HG02798 (cell line): Measurements from ENCODE around the gene RTF2.
"Not testable (repeated sequence)": the region's sequence is repeated elsewhere in the genome, so short reads cannot be mapped to it uniquely, and the experiment has no call there.

ENCODE experiments used
- ATAC-seq: cut with Tn5 transposase; IDR thresholded peaks from one replicate; pipeline ENCODE4 v1.9.1; 2021; ENCODE audit warnings: mild to moderate bottlenecking; ENCODE audit not compliant: unreplicated experiment, poor library complexity

RTF2 gene

DNA sequence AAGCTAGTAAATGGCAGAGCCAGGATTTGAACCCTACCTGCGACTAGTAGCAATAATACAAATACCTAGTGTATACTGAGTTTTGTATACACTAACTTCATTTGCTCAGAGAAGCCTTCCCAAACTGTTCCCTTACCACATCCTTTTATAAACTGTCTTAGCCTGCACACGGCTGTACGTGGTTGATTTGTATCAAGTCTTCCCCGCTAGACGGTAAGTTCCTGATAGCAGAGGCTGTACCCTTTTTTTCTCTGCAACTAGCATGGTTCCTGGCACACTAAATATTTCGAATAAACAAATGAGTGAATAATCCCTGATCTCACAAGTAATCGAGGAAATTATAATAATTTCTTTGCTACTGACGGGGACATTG is 636 bp downstream of the RTF2 start:
- no peak for ATAC-seq

DNA sequence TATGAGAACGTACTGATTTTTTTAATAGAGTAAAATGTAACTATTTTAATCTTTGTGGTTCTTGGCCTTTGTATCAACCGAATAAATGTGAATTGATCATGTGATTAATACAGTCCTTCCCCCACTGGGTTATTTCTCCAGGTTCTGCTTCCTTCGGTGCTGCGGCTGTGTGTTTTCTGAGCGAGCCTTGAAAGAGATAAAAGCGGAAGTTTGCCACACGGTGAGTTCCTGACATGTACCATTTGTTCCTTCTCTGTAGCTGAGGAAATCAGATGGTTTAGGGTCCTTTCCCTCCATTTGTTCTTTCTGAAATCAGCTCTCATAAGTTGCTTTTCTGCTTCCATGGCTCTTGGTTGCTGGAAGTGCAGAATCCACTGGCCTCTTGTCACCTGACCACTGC is 15.5 kb downstream of the RTF2 start:
- ATAC-seq, result no peak

GRCh38 chr20:56487216-56487615 is 18.8 kb downstream of the RTF2 start:
- no peak for ATAC-seq

DNA sequence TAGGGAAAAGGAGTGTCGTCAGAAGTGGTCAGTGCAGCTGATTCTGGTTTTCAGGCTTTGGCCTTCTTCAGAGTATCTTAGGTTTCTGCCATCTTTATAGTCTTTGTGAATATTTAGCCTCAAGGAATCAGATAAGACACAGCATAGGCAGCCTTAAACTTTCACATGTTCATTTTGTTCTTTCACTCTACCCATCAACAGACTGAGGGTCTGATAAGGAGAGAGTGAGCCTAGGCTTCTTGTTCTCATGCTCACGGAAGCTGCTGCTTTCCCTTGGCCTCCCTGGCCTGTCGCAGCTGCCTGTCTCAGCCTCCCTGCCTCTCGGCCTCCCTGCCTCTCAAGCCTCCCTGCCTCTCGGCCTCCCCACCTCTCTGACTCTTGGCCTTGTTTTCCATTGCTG is 20.1 kb downstream of the RTF2 start:
- no peak for ATAC-seq

- ATAC-seq, result no peak
Observed at GRCh38 chr20:56501116-56501515, 32.7 kb downstream of the RTF2 start.

DNA sequence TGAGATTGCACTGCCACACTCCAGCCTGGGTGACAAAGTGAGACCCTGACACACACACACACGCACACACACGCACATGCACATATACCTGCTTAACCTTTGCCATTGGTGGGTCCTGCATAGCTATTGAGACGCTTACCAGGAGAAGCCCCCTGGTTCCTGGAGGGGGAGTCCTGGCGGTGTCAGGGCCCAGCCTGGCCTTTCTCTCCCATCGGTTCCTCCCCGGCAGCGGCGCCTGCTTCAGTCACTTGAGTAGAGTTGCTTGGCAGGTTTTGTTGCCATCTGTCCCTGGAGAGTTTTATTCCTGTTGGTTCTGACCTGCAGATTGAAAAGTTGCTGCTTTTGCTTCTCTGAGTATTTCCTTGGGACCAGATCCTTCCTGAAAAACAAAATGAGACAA is 35.5 kb downstream of the RTF2 start:
- ATAC-seq, result no peak

DNA sequence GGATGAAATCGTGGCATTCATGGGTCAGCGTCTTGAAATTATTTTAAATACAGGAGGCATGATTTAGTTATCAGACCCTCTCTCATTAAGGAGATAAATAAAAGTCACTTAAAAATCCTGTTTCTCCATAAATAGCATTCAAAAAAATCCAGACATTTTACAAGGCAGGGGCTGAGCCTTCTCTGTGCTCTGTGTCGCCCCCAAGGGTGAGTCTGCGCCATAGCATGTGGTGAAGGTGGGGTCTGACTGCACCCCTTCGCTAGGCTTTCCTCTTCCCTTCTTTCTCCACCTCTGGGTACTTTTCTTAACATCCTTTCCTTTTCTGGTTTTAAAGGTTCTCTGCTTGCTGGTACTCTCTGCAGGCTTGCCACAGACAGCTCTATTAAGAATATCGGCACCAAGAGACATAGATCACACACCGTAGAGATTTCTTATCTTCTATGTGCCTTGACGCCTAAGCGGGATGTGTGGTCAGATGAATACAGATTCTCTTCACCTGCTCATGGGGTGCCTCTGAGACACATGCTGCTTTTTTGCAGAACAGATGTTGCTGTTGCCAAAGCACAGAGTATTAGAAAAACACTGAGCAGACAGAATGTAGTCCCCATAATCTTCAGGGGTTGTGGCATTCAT is 36.1 kb downstream of the RTF2 start:
- ATAC-seq, result no peak

DNA sequence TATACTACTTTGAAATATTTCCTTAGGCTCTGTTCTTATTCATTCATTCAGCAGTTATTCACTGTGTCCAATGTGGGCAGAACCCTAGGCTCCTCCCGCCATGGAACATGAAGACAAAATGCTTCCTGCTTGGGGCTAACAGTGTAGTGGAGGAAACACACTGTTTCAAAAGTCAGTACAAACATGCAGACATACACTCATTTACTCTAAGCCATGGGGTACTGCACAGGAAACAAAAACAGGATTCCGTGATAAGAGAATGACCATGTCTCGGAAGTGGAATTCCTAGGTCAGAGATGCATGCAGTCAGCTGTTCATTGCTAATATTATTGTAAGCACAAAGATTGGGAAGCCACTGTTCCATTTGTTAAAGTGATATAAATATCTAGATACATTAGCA is 37.7 kb downstream of the RTF2 start:
- ATAC-seq, result no peak

DNA sequence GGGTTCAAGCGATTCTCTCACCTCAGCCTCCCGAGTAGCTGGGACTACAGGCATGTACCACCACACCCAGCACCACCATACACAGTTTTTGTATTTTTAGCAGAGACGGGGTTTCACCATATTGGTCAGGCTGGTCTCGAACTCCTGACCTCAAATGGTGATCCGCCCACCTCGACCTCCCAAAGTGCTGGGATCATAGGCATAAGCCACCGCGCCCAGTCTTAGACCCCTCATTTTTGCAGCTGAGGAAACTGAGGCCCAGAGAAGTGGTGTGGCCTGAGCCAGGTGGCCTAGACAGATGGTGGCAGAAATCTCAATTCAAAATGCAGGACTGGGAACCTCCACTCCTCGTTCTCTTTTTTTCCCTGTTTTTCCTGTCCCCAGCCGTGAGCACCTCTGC is 43.5 kb downstream of the RTF2 start:
- no peak for ATAC-seq

DNA sequence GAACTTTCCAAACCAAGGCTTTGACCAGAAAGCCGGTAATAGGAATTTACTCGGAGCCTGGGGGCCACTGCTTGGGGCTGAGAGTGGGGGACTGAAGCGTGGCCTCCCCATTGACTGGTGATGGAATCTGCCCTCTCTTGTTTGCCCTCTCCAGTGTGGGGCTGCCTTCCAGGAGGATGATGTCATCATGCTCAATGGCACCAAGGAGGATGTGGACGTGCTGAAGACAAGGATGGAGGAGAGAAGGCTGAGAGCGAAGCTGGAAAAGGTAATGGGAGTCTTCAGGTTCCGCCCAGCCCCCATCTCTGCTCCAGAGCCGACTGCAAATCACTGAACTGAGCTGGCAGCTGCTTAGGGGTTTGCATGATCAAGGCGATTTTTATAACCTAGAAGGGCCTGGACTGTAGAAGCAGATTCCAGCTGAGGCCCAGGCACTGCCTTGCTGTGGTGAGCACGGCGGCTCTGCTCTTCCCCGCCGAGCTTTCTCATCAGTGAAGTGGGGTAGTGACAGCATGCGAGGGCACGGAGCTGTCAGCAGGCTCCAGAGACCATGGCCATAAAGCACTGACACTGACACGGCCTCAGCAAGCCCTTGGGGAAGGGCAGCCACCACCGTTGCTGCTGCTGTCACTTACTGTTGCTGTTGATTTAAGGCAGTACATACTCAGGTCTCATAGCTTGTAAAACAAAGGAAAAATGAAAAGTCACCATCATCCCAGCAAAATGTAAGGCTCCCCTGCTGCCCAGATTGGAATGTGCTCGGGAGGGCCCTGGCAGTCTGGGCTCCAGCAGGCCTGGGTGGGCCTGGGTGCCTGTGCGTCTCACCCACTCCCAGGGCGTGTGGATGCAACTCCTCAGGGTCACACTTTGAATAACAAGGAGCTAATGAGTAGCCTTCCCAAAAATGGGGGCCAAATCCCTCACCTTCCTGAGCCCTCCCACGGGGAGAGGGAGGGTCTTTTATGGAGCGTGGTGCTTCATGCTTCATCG is 45.0 kb downstream of the RTF2 start:
- no peak for ATAC-seq

- no peak for ATAC-seq
Observed at GRCh38 chr20:56516631-56517030, 48.2 kb downstream of the RTF2 start.

- ATAC-seq, result no peak
Observed at GRCh38 chr20:56517211-56517610, 48.8 kb downstream of the RTF2 start.

GRCh38 chr20:56517641-56518040 is 49.2 kb downstream of the RTF2 start:
- ATAC-seq, result no peak

DNA sequence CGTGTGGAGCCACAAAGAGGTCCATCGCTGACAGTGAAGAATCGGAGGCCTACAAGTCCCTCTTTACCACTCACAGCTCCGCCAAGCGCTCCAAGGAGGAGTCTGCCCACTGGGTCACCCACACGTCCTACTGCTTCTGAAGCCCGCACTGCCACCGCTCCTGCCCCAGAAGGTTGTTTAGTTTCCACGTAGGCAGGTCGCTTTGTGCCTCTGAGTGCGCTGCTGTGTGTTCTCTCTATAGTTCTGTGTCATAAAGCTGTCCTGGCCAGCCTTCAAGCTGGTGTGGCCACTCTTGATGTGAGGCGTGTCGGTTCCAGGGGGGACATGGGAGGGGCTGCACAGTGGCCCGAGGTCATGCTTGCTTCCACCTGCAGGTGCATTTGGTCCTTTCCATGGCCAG is 49.7 kb downstream of the RTF2 start:
- no peak for ATAC-seq

DNA sequence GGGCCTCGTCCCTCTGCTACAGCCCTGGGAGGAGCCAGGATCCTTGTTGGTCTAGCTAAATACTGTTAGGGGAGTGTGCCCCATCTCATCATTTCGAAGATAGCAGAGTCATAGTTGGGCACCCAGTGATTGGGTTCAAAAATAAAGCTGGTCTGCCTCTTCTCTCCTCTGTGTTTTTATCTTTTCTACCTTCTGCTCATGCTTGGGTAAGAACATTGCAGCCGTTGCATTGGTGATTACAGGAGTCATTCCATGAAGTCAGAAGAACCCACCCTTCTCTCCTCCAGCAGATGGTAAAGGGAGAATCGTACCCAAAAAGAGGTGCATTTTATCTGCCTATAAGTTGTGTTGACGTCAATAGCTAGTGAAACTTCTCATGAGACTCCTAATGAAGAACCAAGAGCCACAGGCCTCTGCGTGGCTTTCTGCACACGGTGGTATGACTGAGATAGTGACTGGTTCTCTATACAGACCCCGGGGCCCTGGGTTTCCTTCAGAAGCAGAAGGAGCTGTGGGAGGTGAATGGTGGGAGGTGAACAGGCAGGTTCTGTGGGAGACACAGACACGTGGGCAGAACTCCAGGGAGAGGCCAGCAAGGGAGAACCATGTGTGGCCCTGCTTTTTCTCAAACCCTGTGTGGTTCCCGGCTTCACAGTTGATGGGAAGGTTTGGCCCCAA is 50.4 kb downstream of the RTF2 start:
- ATAC-seq, result no peak

DNA sequence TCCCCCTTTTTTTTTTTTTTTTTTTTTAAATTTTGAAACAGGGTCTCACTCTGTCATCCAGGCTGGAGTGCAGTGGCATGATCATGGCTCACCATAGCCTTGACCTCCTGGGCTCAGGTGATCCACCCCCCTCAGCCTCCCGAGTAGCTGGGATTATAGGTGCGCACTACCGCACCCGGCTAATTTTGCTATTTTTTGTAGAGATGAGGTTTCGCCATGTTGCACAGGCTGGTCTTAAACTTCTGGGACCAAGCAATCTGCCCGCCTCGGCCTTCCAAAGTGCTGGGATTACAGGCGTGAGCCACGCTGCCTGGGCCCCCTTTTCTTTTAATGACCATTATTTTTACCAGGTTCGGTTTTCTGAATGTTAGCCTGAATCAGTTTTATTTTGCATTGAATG is 51.1 kb downstream of the RTF2 start:
- no peak for ATAC-seq

- no peak for ATAC-seq
Observed at GRCh38 chr20:56520180-56520579, 51.8 kb downstream of the RTF2 start.

- not testable (repeated sequence) for ATAC-seq
Observed at GRCh38 chr20:56520746-56521354, 52.4 kb downstream of the RTF2 start.

GRCh38 chr20:56522311-56522710 is 53.9 kb downstream of the RTF2 start:
- ATAC-seq, result no peak

- ATAC-seq, result not testable (repeated sequence)
Observed at GRCh38 chr20:56524444-56524843, 56.0 kb downstream of the RTF2 start, which contains the start of gene FAM209A. Gene FAM209A (plus strand): TSS chr20:56524744. CDS start chr20:56524809, 65 bp downstream.

DNA sequence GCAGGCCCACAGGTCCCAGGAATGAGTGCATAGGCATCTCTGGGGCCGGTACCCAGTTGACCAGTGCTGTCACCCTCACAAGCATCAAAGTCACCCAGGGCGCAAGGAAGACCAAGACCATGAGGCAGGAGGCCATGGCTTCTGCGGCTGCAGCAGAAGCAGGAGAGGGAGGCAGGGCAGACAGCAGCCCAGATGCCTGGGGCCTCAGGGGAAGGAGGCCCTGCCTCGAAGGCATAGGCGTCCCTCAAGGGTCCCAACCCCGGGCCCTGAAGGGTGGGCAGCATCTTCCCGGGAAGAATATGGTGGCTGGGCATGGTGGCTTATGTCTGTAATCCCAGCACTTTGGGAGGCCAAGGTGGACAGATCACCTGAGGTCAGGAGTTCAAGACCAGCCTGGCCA is 59.1 kb downstream of the RTF2 start:
- ATAC-seq, result no peak
